Putamen (tissue), 1 donor: ENCODE measurements around the gene BIRC7.
"Not testable (repeated sequence)": the region's sequence is repeated elsewhere in the genome, so short reads cannot be mapped to it uniquely, and the experiment has no call there.

Experiments
- DNase-seq: peaks from one replicate; pipeline ENCODE4 v3.0.0-alpha.2; 2016; ENCODE audit warnings: low spot score

BIRC7 gene

GRCh38 chr20:63247671-63248228 lies 12.0 kb downstream of the BIRC7 start:
- DNase-seq, result no peak

- DNase-seq, result no peak
Observed at GRCh38 chr20:63248835-63249591, 13.3 kb downstream of the BIRC7 start.

DNA sequence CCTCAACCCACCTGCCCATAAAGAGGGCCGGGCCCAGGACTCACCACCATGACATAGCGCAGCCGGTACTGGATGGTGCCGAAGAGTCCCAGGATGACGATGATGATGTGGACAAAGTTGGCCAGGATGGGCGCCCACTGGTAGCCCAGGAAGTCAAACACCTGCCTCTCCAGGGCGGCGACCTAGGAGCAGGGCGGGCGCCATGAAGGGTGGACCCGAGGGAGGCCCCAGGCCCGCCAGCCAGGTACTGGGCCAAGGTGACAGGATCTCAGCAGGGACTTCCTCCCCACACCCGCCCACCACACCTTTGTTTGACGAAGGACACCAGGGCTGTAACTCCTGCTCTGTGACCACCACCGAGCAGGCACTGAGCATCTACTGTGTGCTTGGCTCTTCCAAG lies 14.2 kb downstream of the BIRC7 start:
- DNase-seq, result no peak

GRCh38 chr20:63251350-63251749 lies 15.6 kb downstream of the BIRC7 start:
- DNase-seq, result not testable (repeated sequence)

- DNase-seq, result peak; percentile 49
Observed at GRCh38 chr20:63252284-63252711, 16.6 kb downstream of the BIRC7 start.

- no peak for DNase-seq
Observed at GRCh38 chr20:63253065-63253437, 17.3 kb downstream of the BIRC7 start.

GRCh38 chr20:63253438-63254231 lies 17.9 kb downstream of the BIRC7 start:
- no peak for DNase-seq

- DNase-seq, result no peak
Observed at GRCh38 chr20:63254232-63254605, 18.5 kb downstream of the BIRC7 start, which contains the start of gene NKAIN4. Gene NKAIN4 (minus strand): TSS chr20:63254463. CDS start chr20:63254450, 13 bp downstream.

DNA sequence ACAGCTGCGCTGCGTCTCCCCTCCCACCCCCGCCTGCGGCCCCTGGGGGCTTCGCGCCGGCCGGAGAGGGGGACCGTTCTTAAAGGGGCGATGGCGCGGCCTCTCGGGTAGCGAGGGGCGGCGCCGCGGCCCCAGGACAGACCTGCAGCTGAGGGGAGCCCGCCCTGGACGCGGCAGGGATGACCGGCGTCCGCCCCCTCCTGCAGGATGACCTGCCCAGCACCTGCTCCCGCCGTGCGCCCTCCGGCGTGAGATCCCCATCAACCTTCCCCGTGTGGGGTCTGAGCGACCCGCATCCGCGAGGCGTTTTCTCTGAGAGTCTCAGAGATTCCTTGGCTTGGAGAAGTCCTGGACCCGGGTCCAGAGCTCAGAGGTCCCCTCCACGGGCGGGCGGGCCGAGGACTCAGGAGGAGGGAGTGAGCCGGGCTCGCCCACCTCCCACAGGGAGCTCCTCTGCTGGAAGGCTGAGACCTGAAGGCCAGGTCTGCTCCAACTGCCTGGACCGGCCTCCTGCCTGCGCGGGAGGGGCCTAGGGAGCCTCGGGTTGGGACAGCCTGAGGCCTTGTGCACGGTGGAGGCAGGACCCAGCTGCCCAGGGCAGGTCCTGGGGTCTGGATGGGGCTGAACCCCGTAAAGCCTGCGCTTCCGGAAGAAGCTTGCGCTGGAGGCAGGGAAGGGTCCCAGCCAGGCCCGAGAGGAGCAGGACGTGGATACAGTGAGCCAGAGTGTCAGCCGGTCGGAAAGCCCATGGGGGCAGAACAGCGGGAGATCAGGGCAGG lies 19.1 kb downstream of the BIRC7 start:
- no peak for DNase-seq

DNA sequence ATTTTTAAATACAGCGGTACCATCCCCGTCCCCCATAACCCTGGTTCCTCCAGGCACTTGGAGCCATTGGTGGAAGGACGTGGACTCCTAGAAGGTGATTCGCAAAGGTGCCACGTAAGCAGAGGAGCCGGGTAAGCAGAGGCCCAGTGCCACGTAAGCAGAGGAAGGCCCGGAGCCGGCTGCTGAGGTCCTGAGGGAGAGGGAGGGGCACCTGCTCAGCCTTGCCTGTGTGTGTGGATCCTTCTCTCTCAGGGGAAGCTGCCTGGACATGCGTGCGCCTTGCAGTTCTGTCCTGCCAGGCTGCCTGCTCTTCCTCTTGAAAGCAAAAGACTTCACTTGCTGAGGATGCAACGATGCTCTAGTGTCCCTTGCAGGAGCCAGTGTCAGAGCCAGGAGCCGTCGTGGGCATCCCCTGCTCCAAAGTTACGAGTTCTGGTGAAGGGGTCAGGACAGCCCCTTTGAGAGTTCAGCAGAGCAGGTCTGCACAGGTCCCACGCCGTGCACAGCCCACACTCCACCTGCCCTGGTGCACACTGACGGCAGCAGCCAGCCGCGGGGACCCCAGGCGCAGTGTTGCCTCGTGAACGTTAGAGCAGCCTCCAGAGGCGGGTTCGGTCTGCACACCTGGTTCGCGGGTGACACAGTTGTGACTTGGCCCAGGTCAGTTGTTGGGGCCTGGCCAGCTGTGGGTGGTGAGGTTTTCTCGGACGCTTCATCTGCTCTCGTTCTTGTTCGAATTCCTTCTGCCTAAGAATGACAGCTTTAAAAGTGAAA lies 20.4 kb downstream of the BIRC7 start:
- DNase-seq, result no peak

DNA sequence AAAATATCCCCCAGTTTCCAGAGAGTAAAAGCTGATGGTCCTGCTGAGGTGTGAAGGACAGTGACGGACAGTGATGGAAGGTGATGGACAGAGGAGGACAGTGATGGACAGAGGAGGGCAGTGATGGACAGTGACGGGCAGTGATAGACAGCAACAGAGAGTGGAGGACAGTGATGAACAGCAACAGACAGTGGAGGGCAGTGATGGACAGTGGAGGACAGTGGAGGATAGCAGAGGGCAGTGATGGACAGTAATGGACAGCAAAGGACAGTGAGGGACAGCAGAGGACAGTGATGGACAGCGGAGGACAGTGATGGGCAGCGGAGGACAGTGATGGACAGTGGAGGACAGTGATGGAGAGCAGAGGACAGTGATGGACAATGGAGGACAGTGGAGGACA lies 21.2 kb downstream of the BIRC7 start:
- no peak for DNase-seq

DNA sequence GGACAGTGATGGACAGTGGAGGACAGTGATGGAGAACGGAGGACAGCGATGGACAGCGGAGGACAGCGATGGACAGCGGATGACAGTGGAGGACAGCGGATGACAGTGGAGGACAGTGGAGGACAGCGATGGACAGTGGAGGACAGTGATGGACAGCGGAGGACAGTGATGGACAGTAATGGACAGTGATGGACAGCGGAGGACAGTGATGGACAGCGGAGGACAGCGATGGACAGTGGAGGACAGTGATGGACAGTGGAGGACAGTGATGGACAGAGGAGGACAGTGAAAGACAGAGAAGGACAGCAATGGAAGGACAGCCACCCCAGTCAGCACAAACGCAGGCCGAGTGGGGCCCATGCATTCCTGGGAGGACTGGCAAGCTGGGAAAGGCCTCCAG lies 21.9 kb downstream of the BIRC7 start:
- no peak for DNase-seq

GRCh38 chr20:63258781-63259180 lies 23.1 kb downstream of the BIRC7 start:
- no peak for DNase-seq

GRCh38 chr20:63259734-63260460 lies 24.2 kb downstream of the BIRC7 start:
- DNase-seq, result no peak

GRCh38 chr20:63260521-63260920 lies 24.8 kb downstream of the BIRC7 start:
- no peak for DNase-seq

DNA sequence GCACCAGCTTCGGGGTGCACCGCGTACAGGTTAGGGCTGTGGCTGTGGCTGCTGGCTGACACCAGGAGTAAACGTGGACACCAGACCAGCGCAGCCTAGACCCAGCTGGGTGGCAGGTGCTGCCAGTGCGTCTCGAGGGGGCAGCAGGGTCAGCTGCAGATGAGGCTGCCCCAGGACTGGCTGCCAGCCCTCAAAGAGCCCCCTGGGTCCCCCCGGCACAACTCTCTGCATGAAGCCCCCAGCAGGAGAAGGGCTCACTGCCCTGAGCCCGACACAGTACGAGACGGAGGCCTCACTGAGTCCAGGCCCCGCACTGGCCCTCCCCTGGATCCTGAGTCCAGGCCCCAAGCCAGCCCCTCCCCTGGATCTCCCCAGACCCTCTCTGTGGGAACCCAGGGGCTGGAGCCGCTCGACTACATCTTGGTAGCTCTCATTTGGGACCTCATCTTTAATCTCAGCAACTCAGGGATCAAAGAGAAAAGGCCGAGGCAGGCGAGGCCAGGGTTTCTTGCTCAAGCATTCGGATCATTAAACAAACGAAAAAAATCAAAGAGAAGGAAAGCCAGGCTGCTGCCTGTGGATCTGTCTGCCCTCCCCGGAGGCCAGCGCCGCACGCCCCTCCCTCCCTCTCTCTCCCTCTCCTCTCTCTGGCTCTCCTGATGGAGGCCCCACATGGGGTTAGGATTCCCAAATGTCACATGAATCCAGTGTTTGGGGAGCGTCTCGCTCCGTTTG lies 25.5 kb downstream of the BIRC7 start:
- no peak for DNase-seq

DNA sequence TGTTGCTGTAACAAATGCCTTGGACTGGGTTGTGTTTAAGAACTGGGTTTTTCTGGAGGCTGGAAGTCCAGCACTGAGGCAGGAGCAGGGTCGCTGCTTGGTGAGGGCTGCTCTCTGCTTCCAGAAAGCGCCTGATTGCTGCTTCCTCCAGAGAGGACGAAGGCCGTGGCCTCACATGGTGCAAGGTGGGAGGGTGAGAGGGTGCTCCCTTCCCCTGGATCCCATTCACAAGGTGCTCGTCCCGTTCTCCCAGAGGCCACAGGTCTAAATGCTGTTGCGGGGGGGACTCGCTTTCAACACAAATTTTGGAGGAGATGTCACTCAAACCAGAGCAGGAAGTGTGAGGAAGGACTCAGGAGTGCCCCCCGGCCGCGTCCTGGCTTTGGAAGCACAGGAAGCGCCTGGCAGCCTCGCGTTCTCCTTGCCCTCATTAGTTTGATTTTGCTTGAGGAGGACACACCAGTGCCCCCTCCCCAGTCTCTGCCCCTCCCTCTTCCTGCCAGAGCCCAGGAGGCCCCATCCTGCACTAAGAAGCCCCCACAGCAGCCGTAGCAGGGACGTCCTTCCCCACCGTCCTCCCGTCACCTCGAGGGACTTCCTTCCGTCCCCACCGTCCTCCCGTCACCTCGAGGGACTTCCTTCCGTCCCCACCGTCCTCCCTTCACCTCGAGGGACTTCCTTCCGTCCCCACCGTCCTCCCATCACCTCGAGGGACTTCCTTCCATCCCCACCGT lies 26.3 kb downstream of the BIRC7 start:
- no peak for DNase-seq

DNA sequence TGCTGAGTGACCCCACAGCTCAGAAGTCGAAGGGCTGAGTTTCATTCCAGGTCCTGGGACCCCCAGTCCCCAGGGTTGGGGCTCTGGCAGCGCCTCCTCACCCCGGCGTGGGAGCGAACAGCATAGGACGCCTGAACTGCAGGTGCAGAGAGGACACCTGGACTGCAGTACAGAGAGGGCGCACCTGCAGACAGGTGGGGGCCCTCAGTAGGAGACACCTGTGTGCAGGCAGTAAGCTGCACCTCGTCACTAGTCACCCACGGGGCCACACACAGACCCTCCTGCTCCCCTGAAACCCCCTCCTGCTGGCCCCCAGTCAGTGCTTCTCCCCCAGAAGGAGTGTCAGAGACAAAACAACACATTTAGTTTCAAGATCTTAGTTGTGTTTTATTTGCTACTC lies 27.1 kb downstream of the BIRC7 start:
- no peak for DNase-seq

DNA sequence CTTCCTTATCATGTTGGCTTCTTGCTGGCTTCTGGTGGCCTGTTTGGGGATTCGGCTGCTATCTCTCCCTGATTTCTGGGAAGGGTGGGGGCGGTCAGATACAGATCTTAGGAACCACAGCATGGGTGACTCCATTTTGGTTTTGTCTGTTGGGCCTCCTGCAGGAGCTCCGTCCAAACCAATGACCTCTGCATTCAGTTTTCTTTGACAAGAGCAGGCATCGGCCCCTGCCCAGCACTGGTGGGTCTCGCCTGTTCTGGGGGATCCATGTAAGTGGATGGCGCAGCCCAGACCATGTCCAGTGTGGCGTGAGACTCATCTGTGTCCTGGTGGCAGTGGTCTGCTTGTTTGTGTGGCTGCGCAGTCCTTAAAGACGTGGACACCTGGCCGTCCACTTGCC lies 28.3 kb downstream of the BIRC7 start:
- no peak for DNase-seq
